HG03342 (cell line): ENCODE data around the gene ADAMTS2.
"Not testable (repeated sequence)": the region's sequence is repeated elsewhere in the genome, so short reads cannot be mapped to it uniquely, and the experiment has no call there.

ENCODE experiments used
- ATAC-seq: cut with Tn5 transposase; IDR thresholded peaks from one replicate; pipeline ENCODE4 v1.9.1; 2021; ENCODE audit warnings: mild to moderate bottlenecking, moderate library complexity; ENCODE audit not compliant: unreplicated experiment

The ADAMTS2 gene

DNA sequence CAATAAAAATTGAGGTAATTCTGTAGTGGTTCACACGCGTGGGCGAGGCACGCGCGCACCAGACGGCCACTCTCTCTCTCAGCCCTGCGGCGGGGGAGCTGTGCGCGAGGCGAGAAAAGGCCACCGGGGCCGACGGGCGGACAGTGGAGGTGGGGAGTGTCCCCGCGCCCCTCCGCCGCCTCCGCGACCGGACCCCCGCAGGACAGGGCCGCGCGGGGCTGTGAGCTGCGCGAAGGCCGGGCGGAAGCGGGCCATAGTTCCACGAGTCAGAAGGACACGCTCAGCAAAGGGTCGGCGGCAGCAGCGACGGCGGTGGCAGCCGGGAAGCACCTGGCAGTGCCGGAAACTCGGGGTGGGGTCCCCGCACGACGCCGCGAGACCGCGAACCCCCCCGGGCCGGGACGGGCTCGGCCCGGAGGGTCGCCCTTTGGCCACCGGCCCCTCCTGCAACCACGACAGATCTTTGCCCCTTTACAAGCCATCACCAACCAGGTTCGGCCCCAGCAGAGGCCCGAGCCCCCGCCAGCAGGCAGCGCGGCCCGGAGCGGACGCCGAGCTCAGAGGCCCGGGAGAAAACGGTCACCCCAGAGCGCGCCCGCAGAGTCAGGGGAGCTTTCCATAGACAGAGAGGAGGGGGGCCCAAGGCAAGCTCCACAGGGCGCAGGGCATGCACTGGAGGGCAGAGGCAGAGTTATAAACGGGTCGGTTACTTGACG lies 224.2 kb downstream of the ADAMTS2 start:
- no peak for ATAC-seq

DNA sequence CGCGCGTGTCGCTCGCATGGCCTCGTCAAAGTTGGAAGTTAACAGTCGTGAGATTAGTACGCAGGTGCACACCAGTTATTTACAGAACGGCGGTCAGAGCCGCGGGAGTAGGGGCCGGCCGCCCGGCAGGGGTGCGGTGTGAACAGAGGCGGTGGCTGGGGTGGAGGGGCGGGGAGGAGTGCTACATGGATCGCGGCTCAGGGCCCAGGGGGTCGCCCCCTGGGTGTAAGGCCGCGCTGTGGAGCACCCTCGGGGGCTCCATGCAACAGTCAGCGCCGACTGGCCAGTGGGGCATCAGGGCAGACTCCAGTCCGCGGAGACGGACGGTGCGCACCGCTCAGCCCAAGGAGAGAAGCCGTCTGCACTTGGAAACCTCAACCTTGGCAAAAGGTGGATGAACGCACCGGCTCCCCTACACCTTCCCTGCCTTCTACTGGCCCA lies 224.8 kb downstream of the ADAMTS2 start:
- ATAC-seq: no peak

DNA sequence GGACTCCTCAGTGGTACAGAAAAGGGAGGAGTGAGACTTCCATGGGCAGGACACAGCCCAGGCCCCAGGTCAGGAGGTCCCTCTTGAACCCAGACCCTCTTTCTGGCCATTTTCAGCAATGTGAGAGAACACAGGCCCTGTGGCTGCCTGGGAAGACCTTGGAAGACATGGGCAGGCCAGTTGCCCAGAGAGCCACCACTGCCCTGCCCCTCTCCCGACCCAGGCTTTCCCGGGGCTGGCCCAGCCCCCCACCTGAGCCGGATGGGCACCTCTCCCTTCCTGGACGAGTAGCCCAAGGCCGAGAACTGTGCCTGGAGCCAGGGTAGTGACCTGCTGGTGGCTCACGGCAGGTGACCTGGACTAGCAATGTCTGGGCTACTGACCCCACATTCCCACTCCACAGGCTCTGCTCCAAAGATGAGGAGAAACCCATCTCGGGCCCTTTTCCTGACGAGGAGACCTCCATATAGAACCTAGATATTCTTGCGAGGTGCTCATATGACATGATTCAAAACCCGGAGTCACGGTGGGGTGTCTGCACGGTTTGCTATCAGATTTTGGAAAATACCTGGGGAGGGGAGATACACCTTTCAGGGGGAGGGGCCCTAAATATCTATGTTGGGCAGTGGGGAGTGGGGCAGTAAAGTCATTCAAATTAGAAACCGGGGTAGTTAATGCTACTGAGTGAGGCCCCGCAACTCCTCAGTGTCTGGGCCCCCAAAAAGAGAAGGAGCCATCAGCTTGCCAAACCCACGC lies 225.7 kb downstream of the ADAMTS2 start:
- ATAC-seq: no peak

DNA sequence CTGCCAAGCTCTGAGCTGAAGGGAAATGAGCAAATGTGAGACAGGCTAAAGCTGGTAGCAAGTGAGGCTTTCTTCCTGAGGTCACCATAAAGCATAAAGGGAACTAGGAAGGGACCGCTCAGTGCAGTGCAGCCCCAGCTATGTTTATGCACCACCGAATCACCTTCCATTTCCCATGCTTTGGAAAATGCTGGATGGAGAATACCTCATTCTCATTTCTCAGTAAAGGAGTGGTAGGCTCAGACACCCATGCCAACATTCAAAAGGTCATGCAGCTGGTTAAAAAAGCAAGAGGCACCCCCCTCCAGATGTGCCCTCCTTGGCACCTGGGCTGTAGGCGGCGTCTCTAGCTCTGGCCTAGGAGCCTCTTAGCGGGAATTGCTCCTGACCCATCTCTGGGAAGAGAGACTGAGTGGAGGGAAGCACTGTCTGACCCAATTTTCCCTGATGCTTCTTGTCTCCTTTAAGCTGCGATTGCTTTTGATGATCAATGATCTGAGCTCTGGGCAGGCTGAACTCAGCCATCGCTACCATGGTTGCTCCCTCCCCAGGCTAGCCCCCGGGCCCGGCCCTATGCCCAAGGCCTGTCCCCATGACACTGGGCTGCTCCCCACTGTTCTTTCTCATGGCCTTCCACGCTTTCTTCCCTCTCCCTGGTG lies 226.4 kb downstream of the ADAMTS2 start:
- ATAC-seq: no peak

DNA sequence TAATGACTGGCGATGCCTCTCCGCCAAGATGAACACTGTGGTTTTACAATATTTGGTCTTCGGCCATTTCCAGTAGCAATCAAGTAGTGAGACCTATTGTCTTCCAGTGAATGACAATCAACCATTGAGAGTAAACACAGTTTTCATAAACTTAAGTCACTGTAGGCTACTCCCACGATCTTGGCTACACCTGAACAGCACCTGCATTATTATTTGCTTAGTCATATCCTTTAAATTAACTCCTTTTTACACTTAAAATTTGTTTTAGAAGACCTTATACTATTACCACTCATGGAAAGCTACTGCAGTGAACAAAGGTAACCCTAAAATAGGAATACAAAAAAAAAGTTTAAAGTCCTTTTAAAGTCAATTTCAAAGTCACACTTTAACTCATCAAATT lies 226.9 kb downstream of the ADAMTS2 start:
- ATAC-seq: no peak

DNA sequence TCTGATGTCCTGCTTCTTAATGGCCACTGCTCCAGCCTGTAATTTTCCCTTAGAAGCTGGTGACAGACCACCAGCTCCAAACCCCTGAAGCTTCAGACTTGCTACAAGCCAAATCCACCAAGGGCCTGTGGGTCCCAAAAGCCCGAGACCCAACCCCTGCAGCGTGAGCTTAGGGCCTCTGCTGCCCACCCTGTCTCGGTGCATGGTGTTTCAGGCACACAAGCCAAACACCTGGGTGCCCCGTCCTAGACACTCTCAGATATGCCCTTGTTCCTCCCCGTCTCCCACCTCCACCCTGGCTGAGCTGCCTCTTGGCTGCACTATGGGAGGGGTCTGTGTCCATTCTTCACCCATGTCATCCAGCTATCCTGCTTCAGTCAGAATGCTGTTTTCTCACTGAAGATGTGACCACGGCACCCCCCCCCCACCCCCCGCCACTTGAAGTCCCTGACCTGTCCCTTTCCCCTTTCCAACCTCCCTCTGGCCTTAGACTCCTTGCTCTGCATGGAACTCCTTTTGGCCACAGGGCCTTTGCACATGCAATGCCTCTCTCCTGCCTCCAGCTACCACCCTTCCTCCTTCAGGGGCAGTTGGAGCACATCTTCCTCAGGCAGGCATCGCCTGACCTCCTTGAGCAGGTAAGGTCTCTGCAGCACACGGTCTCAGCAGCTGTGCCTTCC lies 229.3 kb downstream of the ADAMTS2 start:
- ATAC-seq: no peak

DNA sequence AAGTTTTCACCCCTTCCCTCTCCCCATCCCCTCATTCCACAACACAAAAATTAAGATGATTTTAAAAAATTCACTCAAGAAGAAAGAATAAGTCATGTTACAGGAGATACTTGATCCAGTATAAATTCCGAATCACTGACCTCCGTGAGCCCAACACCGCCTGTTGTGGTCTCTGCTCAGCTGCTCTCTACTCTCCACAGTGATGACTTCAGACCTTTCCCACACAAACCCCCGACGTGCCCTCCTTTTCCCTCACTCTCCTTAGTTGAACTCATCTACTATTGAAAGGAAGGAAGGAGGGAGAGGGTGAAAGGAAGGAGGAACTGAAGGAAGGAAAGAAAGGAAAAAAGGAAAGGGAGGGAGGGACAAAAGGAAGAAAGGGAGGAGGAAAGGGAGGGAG lies 230.0 kb downstream of the ADAMTS2 start:
- ATAC-seq: no peak

DNA sequence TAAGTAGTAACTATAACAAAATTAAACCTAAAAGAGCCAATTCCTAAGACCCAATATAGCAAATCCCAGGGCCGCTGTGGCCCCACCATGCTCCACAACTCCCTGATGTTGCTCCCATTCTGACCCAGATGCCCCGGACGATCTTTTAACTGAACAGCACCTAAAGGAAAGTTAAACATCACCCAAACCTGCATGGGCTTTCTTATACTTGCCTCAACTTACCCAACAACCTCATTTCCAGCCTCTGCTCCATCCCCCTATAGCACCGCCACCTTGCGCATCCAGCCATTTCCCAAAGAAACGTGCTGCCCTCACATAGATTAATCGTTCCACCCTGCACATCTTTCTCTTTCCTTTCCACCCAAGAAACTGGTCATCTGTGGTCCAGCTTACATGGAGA lies 230.5 kb downstream of the ADAMTS2 start:
- ATAC-seq: no peak

DNA sequence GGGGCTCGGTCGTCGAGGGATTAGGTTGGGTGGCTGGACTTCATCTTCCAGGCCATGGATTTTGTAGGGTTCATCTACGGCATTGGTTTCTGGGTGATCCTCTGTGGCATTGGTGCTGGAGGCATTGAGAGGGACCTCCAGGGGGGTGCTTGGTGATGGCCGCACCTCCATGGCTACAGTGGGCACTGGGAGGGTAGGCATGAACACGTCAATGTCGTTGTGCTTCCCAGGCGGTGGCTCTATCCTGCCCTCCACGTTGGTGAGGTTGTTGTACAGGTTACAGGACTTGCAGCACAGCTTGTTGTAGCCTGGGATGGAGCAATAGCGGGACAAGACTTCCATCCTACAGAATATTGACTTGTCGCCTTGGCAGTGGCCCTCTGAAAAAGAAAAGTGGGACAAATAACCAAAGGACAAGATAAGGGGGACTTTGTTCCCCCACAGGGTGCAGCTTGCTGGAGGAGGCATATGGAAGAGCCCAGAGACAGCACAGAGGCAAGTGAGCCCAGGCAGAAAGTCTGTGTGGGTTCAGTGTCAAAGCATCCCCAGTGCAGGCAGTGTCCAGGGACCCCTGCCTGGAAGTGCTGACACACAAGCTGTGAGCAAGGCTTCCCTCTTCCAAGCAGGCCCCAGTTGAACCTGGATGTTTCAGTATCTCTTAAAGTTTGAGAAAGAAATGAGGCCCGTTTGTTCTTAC lies 231.2 kb downstream of the ADAMTS2 start:
- no peak for ATAC-seq

DNA sequence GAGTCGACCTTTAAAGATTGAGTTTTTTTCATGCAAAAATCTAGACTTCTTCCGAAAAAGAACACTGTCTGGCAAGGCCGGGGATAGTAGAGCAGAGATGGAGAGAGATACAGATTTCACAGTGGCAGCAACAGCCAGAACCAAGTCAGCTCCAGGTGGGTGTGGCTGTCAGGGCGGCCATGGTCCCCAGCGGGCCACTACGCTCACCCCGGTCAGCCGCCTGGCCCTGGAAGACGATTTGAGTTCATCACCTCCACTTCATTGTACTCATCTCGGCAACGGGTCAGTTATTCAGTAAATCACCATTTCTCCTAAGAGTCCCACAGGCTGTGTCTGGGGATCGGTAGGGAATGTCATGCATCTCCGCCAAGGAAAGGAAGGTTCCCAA lies 232.1 kb downstream of the ADAMTS2 start:
- ATAC-seq: no peak

DNA sequence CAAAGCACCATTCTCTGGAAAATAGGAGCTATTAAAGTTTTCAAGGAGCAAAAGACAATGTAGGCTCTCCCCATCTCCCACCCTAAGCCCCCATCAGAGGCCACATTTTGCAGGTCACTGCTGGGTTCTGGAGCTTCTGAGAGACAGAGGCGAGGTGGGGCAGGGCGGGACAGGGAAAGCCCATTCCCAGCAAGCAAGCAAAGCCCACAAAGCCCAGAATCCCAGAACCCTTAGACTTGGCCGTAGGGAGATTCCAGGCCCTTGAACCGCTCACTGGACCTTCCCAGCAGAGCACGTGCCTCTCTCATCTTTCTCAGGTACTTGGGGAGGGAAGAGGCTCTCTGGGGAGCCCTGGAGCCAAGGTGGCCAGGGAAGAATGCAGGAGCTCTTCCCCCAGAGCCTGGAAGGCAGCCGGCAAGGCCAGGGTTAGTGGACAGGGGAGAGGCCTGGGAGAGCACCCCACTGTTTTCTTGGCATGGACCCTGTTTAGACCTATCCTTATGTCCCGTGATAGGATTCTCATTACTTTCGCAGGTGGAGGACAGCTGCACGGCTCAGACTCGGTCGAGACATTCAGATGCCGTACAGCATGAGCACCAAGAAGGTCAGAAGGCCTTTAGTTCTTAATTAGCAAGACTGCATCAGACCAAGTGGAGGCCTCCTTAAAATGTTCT lies 232.7 kb downstream of the ADAMTS2 start:
- ATAC-seq: no peak

DNA sequence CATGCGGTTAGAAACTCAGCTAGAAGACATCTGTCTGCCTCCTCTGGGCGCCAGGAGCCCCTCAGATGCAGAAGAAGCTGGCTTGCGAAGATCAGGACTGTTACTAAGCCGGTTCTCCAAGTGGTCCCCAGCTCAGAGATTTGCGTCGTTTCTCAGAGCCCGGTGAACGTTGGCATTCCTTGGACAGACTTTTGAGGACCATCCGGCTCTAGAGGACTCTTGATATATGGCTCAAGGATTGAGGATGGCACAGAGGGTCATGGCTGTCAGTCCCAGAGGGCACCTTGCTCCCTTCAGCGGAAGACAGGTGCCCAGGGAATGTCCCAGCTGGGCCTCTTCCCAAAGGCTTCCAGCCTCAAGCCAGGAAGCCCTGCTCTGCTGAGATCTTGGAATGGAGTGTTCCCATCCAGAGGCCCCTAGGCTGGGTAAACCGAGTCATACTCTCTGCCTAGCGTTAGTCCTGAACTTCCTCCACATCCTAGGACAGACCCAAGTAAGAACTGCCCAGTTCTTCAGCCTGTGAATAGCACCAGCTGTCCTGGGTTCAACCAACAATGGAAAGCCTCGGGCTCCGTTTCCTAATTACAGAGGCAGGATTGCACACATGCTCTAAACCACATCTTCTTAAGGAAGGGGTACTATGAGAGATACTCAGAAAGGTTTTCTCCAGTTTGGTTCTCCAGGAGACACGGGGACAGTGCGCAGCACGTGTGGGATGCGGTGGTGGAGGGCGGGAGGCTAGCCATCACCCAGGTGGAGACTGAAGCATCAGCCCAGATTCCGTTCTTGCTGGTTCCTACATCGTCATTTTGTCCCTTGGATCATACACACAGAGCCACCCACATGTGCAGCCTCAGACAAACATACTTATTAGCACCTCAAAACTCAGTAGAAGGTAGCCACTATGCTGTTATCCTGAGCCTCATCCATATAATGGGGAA lies 233.7 kb downstream of the ADAMTS2 start:
- no peak for ATAC-seq

DNA sequence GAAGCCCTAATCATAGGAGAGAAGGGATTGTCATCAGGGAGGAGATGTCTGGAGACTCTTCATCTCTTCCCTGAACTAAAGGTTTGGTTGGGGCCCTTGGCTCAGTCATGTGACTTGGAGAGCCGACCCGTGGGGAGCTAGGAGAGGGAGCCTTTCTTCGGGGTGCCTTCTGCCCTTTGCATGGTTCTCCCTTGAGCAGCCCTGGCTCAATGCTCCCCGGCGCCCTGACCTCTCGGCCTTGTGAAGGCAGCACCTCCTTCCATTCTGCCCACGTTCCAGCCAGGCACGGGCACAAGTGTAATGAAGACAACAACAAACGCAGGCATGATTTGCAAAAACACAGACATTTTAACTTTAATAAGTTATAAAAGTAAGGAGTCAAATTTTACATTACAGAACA lies 234.7 kb downstream of the ADAMTS2 start:
- ATAC-seq: no peak

DNA sequence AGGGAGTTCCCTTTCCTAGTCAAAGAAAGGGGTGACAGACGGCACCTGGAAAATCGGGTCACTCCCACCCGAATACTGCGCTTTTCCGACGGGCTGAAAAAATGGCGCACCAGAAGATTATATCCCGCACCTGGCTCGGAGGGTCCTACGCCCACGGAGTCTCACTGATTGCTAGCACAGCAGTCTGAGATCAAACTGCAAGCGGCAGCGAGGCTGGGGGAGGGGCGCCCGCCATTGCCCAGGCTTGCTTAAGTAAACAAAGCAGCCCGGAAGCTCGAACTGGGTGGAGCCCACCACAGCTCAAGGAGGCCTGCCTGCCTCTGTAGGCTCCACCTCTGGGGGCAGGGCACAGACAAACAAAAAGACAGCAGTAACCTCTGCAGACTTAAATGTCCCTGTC lies 244.0 kb downstream of the ADAMTS2 start:
- not testable (repeated sequence) for ATAC-seq

DNA sequence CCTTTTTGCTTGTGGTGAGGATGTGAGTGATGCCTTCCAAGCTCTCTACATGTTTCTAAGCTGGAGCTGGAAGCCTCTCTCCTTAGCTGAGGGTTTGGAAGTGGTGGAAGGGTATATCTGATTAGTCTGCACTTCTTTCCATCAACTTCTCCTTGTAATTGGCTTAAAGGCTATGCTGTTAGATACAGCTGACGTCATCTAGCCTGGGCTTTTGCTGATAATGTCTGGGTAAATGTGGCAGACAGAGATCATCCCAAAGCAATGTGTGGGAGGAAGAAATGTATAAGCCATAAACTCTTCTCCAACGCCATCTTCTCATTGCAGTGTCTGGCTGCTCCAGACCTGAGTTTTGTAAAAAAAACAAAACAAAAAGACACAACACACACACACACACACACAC lies 255.8 kb downstream of the ADAMTS2 start:
- ATAC-seq: no peak

DNA sequence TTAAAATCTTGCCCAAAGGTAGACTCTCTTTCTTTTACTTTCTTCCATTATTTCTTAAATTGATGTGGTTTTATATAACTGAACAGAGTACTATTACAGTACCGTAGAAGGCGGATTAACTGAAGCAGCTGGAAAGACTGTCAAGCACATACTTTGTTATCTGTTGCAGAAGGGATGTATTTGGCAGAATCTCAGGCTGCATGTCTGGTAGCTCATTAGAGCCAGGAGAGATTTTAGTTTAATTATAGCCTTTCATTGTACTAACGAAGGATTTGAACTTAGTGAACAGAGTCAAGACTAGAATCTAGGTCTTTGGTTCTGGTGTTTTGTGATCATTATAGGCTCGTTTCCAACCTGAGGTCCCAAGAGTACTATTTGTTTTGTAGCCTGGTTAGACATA lies 264.5 kb downstream of the ADAMTS2 start:
- ATAC-seq: no peak

DNA sequence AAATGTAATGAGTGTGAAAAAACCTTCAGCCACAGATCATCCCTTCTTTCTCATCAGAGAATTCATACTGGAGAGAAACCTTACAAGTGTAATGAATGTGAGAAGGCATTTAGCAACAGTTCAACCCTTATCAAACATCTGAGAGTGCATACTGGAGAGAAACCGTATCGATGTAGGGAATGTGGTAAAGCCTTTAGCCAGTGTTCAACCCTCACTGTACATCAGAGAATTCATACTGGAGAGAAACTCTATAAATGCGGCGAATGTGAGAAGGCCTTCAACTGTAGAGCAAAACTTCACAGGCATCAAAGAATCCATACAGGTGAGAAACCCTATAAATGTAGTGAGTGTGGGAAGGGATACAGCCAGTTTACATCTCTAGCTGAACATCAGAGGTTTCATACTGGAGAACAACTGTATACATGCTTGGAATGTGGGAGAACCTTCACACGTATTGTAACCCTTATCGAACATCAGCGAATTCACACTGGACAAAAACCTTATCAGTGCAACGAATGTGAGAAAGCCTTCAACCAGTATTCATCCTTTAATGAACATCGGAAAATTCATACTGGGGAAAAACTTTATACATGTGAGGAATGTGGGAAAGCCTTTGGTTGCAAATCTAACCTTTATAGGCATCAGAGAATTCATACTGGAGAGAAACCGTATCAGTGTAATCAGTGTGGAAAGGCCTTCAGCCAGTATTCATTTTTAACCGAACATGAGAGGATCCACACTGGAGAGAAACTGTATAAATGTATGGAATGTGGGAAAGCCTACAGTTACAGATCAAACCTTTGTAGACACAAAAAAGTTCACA lies 265.9 kb downstream of the ADAMTS2 start:
- no peak for ATAC-seq

DNA sequence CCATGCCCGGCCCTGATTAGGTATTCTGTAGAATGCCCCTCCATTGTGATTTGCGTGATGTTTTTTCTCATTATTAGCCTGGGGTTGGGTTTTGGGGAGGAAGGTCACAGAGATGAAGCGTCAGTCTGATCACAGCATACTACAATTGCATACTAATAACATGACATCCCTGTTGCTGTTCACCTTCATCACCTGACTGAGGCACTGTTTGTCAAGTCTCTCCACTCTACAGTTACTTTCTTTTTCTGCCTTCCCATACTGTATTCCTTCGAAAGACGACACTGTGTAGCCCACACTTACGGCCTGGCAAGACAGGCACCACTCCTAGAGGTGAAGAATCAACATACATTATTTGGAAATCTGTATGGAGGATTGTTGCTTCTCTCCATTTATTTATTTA lies 279.6 kb downstream of the ADAMTS2 start:
- ATAC-seq: no peak
